LNCaP clone FGC (cell line): Measurements from ENCODE around the gene FOXK1.

Source experiments
- DNase-seq: peaks from one replicate; pipeline ENCODE4 v3.0.0-alpha.2; 2011; ENCODE audit warnings: low read depth
- H3K4me3 ChIP-seq: 2 replicates; pipeline ENCODE4 v1.5.1; 2011; ENCODE audit warnings: mild to moderate bottlenecking, low read depth, low read length, control low read depth
- CTCF ChIP-seq: IDR thresholded peaks from 2 replicates; pipeline ENCODE4 v1.5.1; 2012; ENCODE audit warnings: mild to moderate bottlenecking; ENCODE audit not compliant: control insufficient read depth, insufficient read depth; ENCODE audit errors: extremely low read depth

The FOXK1 gene

GRCh38 chr7:4734587-4735345 is 52.7 kb downstream of the FOXK1 start:
- no peak for DNase-seq
- no peak overlapping the region for H3K4me3 ChIP-seq
- TF ChIP-seq CTCF, result no peak

GRCh38 chr7:4737300-4737699 is 55.2 kb downstream of the FOXK1 start:
- TF ChIP-seq CTCF, result no peak
- no peak overlapping the region for H3K4me3 ChIP-seq
- DNase-seq, result no peak

GRCh38 chr7:4738711-4739527 is 56.8 kb downstream of the FOXK1 start:
- DNase-seq, result no peak
- TF ChIP-seq CTCF, result no peak
- H3K4me3 ChIP-seq, result no peak overlapping the region

DNA sequence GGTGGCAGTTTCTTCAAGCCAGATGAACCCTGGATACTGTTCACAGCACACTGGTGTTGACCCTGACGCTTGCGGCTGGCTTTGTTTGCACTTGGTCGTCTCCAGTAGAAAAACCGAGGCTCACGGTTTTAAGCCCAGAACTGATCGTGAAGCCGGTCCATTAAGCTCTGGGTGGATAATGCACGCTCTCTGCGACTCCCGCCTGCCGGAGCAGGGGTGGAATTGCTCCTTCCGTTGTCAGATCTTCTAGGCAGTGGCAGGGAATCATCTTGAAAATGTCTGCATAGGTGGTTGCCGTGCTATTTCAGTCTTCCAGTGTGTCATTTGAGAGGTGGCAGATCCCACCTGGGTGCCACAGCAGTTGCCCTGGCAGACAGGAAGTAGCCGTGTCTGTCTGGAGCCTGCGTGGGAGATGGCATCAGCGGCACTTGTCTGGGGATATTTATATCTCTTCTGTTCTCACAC is 57.5 kb downstream of the FOXK1 start:
- DNase-seq, result no peak
- H3K4me3 ChIP-seq, result no peak overlapping the region
- no peak for TF ChIP-seq CTCF

DNA sequence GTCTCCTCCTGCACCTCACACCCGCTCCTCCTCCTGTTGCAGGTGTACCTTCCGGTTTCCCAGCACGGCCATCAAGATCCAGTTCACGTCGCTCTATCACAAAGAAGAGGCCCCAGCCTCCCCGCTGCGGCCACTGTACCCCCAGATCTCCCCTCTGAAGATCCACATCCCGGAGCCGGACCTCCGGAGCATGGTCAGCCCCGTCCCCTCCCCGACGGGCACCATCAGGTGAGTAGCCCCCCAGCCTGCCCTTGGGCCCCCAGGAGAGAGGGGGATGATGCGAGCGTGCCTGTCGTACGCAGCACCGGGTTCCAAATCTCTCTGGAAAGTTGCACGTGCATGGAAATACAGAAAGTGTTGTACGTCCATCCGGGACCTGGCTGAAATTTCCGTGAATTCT is 58.7 kb downstream of the FOXK1 start:
- no peak overlapping the region for H3K4me3 ChIP-seq
- DNase-seq, result no peak
- TF ChIP-seq CTCF, result no peak

GRCh38 chr7:4742051-4742573 is 60.0 kb downstream of the FOXK1 start:
- TF ChIP-seq CTCF, result no peak
- no peak overlapping the region for H3K4me3 ChIP-seq
- DNase-seq, result no peak

GRCh38 chr7:4742852-4743251 is 60.8 kb downstream of the FOXK1 start:
- no peak overlapping the region for H3K4me3 ChIP-seq
- DNase-seq, result no peak
- TF ChIP-seq CTCF, result no peak
